ENCODE data around the gene TBC1D8B. TPM values are rescaled to one million over a fixed set of nuclear protein-coding genes. Genes with fewer than 3 reads are reported as not detected.

The TBC1D8B gene
- total and polyA plus RNA-seq, 8 donors = 2.1 to 117 (median 7.8) TPM

DNA sequence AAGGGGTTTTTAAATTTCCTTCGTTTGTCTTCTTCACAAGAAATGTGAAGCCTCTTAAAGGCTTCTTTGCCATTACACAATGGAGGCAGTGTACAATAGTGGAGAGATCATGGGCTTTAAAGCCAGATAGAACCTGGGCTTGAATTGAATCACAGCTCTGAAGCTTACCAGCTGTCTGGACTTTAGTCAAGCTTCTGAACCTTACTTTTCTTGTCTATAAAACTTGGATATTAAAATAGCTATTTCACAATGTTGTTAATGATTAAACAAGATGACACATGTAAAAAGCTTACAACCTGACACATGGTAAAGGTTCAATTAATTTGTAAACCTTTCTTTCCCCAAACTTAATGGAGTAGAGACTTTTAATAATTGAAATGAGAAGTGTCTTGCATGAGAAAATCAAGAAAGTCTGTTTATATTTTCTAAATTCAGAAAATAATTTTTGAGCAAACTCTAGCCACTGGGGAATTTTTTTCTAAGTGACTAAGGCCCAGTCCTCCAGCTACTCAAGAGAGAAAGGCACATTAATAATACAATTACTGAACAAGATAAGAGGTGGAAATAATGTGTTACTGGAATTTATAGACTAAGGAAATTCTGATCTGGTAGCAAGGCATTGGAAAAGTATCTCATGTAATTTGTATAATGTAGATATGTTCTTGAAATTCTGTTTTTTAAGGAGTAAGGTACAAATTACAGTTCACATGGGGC is 21.7 kb upstream of the TBC1D8B start:
- Histone ChIP-seq H3K27me3 (no peaks in the 10 kb centered on the region), H3K36me3 (no peaks in the 10 kb centered on the region), H3K27ac (peak overlapping the region in 1 of 5 donors; percentile 27), H3K4me3 (no peak overlapping the region), H3K9me3 (no peaks in the 10 kb centered on the region), H3K4me1 (peaks cover 0 to 8% (median 0%) of the 10 kb centered on the region in 4 donors)
- DNase-seq = peak in 1 of 2 donors; percentile 38
- WGBS, 5 donors = 15 to 53% (median 28%) methylated on average over 1 of the region's 1 CpG
- intact Hi-C loops (cut with DNase I; ENCODE audit: low total_unique reads) = no loop called here
- TF ChIP-seq POLR2AphosphoS5 (IDR thresholded peaks at IDR 0.05) (no peak), EP300 (IDR thresholded peaks at IDR 0.05) (no peak), POLR2A (IDR thresholded peaks at IDR 0.05) (no peak), CTCF (IDR thresholded peaks at IDR 0.05) (no peak)

GRCh38 chrX:106783716-106784115 is 18.8 kb upstream of the TBC1D8B start:
- TF ChIP-seq POLR2AphosphoS5 (IDR thresholded peaks at IDR 0.05) (no peak), EP300 (IDR thresholded peaks at IDR 0.05) (no peak), POLR2A (IDR thresholded peaks at IDR 0.05) (no peak), CTCF (IDR thresholded peaks at IDR 0.05) (no peak)
- H3K27me3 ChIP-seq = no peaks in the 10 kb centered on the region
- 46 to 92% (median 60%) methylated on average over 2 to 7 of the region's 7 CpGs for WGBS, 5 donors

GRCh38 chrX:106791495-106791894 is 11.0 kb upstream of the TBC1D8B start:
- Histone ChIP-seq H3K4me1 (no peaks in the 10 kb centered on the region), H3K27me3 (no peaks in the 10 kb centered on the region), H3K27ac (no peak overlapping the region), H3K36me3 (no peaks in the 10 kb centered on the region), H3K9me3 (no peaks in the 10 kb centered on the region), H3K4me3 (no peak overlapping the region)
- TF ChIP-seq EP300 (IDR thresholded peaks at IDR 0.05) (no peak), POLR2AphosphoS5 (IDR thresholded peaks at IDR 0.05) (no peak), POLR2A (IDR thresholded peaks at IDR 0.05) (no peak), CTCF (IDR thresholded peaks at IDR 0.05) (no peak)
- WGBS, 5 donors = 0 to 7% (median 0%) methylated on average over 1 of the region's 1 CpG
- DNase-seq = peak in 1 of 2 donors; percentile 37
- intact Hi-C loops (cut with DNase I; ENCODE audit: low total_unique reads) = no loop called here

More at GRCh38 chrX:106783716-106784115, 18.8 kb upstream of the TBC1D8B start:
- intact Hi-C loops (cut with DNase I; ENCODE audit: low total_unique reads) = no loop called here
- H3K4me3 ChIP-seq = no peak overlapping the region
- no peaks in the 10 kb centered on the region for H3K9me3 ChIP-seq
- no peak overlapping the region for H3K27ac ChIP-seq
- no peaks in the 10 kb centered on the region for H3K36me3 ChIP-seq
- no peak for DNase-seq
- peaks cover 0 to 8% (median 0%) of the 10 kb centered on the region in 4 donors for H3K4me1 ChIP-seq

DNA sequence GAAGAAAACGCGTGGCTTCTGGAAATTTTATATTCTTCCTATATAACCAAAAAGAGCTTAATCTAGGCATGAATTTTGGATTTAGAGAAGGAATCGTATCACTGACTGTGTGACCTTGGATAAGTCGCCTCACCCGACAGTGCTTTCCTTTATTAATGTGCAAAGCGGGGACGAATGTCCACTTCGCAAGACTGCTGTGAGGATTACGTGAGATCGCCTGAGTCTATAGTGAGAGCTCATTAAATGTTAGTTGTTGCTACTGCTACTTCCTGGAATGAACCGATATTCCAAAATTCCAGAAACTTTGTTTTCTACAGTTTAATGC is 448 bp upstream of the TBC1D8B start:
- no peaks in the 10 kb centered on the region for H3K36me3 ChIP-seq
- peaks cover 0 to 7% (median 0%) of the 10 kb centered on the region in 4 donors for H3K4me1 ChIP-seq
- DNase-seq = no peak
- no peaks in the 10 kb centered on the region for H3K9me3 ChIP-seq
- peak overlapping the region; percentile 53 to 59 (median 58) for H3K4me3 ChIP-seq
- 1 to 43% (median 8%) methylated on average over 11 of the region's 11 CpGs for WGBS, 5 donors
- intact Hi-C loops (cut with DNase I; ENCODE audit: low total_unique reads) = no loop called here
- TF ChIP-seq EP300 (IDR thresholded peaks at IDR 0.05) (no peak), CTCF (IDR thresholded peaks at IDR 0.05) (no peak), POLR2AphosphoS5 (IDR thresholded peaks at IDR 0.05) (no peak), POLR2A (IDR thresholded peaks at IDR 0.05) (no peak)
- H3K27ac ChIP-seq = peak overlapping the region; percentile 62 to 83 (median 83)
- H3K27me3 ChIP-seq = peaks cover 0 to 14% (median 0%) of the 10 kb centered on the region in 3 donors
